ACC112 (cell line): ENCODE results near the gene LCN10.
"Not testable (repeated sequence)": the region's sequence is repeated elsewhere in the genome, so short reads cannot be mapped to it uniquely, and the experiment has no call there.

Source experiments
- H2AFZ ChIP-seq: fragments of 200-600 bp; sonication (generic); one replicate; pipeline ENCODE4 v1.6.0; 2017; ENCODE audit warnings: antibody characterized with exemption, low read length; ENCODE audit not compliant: unreplicated experiment
- H3K27ac ChIP-seq: fragments of 200-600 bp; sonication (generic); 2 replicates; pipeline ENCODE4 v1.5.1; 2014; ENCODE audit warnings: low read depth, mild to moderate bottlenecking, antibody characterized with exemption, low read length, moderate library complexity
- H3K27me3 ChIP-seq: fragments of 200-600 bp; sonication (generic); 2 replicates; pipeline ENCODE4 v1.6.1; 2014; ENCODE audit warnings: mild to moderate bottlenecking, antibody characterized with exemption, low read length, moderate library complexity, mixed read lengths; ENCODE audit not compliant: insufficient read depth
- H3K36me3 ChIP-seq: fragments of 200-600 bp; sonication (generic); 2 replicates; pipeline ENCODE4 v1.6.1; 2016; ENCODE audit warnings: mild to moderate bottlenecking, antibody characterized with exemption, low read length, moderate library complexity, mixed read lengths; ENCODE audit not compliant: insufficient read depth
- H3K4me1 ChIP-seq: fragments of 200-600 bp; sonication (generic); one replicate; pipeline ENCODE4 v1.6.1; 2016; ENCODE audit warnings: low read length, mixed read lengths; ENCODE audit not compliant: insufficient read depth, unreplicated experiment, control insufficient read depth
- H3K4me3 ChIP-seq: fragments of 200-600 bp; sonication (generic); 2 replicates; pipeline ENCODE4 v1.5.1; 2014; ENCODE audit warnings: mild to moderate bottlenecking, low read depth, low read length
- H3K79me2 ChIP-seq: fragments of 200-600 bp; sonication (generic); one replicate; pipeline ENCODE4 v1.6.0; 2016; ENCODE audit warnings: low read length; ENCODE audit not compliant: control insufficient read depth, unreplicated experiment, insufficient read depth

Gene LCN10

GRCh38 chr9:136769710-136770191 is 27.0 kb upstream of the LCN10 start:
- no peak overlapping the region for H2AFZ ChIP-seq
- H3K4me1 ChIP-seq, result no peaks in the 10 kb centered on the region
- no peaks in the 10 kb centered on the region for H3K79me2 ChIP-seq
- H3K4me3 ChIP-seq, result no peak overlapping the region
- no peaks in the 10 kb centered on the region for H3K36me3 ChIP-seq
- no peak overlapping the region for H3K27ac ChIP-seq
- peaks cover 7% of the 10 kb centered on the region for H3K27me3 ChIP-seq

- H3K27ac ChIP-seq, H3K79me2 ChIP-seq, H3K27me3 ChIP-seq, H3K36me3 ChIP-seq, H2AFZ ChIP-seq, H3K4me3 ChIP-seq, H3K4me1 ChIP-seq: not testable (repeated sequence)
These were observed 23.8 kb upstream of the LCN10 start for GRCh38 chr9:136766410-136767120.

- H3K27me3 ChIP-seq, H2AFZ ChIP-seq, H3K4me3 ChIP-seq, H3K4me1 ChIP-seq, H3K27ac ChIP-seq, H3K79me2 ChIP-seq, H3K36me3 ChIP-seq: not testable (repeated sequence)
These were observed 23.1 kb upstream of the LCN10 start for GRCh38 chr9:136765745-136766409.

GRCh38 chr9:136765041-136765440 is 22.3 kb upstream of the LCN10 start:
- H2AFZ ChIP-seq, result no peak overlapping the region
- no peak overlapping the region for H3K27ac ChIP-seq
- no peak overlapping the region for H3K4me3 ChIP-seq
- H3K36me3 ChIP-seq, result no peaks in the 10 kb centered on the region
- H3K4me1 ChIP-seq, result no peaks in the 10 kb centered on the region
- H3K79me2 ChIP-seq, result no peaks in the 10 kb centered on the region
- peaks cover 7% of the 10 kb centered on the region for H3K27me3 ChIP-seq

GRCh38 chr9:136764301-136764891 is 21.7 kb upstream of the LCN10 start, which contains the start of gene LCN15:
Gene LCN15 (minus strand): TSS chr9:136764518. CDS start chr9:136764488, 30 bp downstream.
- H2AFZ ChIP-seq, result no peak within 1 kb of the TSS
- no peaks in the 10 kb centered on the region for H3K36me3 ChIP-seq
- no peaks in the 10 kb centered on the region for H3K79me2 ChIP-seq
- H3K4me3 ChIP-seq, result no peak within 1 kb of the TSS
- peaks cover 7% of the 10 kb centered on the region for H3K27me3 ChIP-seq
- no peak within 1 kb of the TSS for H3K27ac ChIP-seq
- no peaks in the 10 kb centered on the region for H3K4me1 ChIP-seq

- no peak overlapping the region for H3K27ac ChIP-seq
- H3K79me2 ChIP-seq, result no peaks in the 10 kb centered on the region
- peaks cover 7% of the 10 kb centered on the region for H3K27me3 ChIP-seq
- H3K4me1 ChIP-seq, result no peaks in the 10 kb centered on the region
- no peaks in the 10 kb centered on the region for H3K36me3 ChIP-seq
- no peak overlapping the region for H2AFZ ChIP-seq
- H3K4me3 ChIP-seq, result no peak overlapping the region
These were observed 20.9 kb upstream of the LCN10 start for GRCh38 chr9:136763649-136764035.

- H3K4me3 ChIP-seq, result no peak overlapping the region
- H3K79me2 ChIP-seq, result no peaks in the 10 kb centered on the region
- no peaks in the 10 kb centered on the region for H3K36me3 ChIP-seq
- H3K4me1 ChIP-seq, result no peaks in the 10 kb centered on the region
- H3K27me3 ChIP-seq, result peaks cover 5% of the 10 kb centered on the region
- no peak overlapping the region for H3K27ac ChIP-seq
- no peak overlapping the region for H2AFZ ChIP-seq
These were observed 20.3 kb upstream of the LCN10 start for GRCh38 chr9:136762915-136763648.

- Histone ChIP-seq H3K79me2 (no peaks in the 10 kb centered on the region), H3K4me3 (no peak overlapping the region), H3K4me1 (no peaks in the 10 kb centered on the region), H3K27me3 (no peaks in the 10 kb centered on the region), H2AFZ (no peak overlapping the region), H3K27ac (no peak overlapping the region), H3K36me3 (no peaks in the 10 kb centered on the region)
These were observed 19.5 kb upstream of the LCN10 start for GRCh38 chr9:136762221-136762691.

- H3K27me3 ChIP-seq, result no peaks in the 10 kb centered on the region
- H3K4me1 ChIP-seq, result no peaks in the 10 kb centered on the region
These were observed 18.8 kb upstream of the LCN10 start for GRCh38 chr9:136761545-136761981.

GRCh38 chr9:136760834-136761544 is 18.2 kb upstream of the LCN10 start:
- H3K4me1 ChIP-seq, H3K27me3 ChIP-seq, H3K79me2 ChIP-seq, H3K36me3 ChIP-seq, H3K4me3 ChIP-seq, H2AFZ ChIP-seq, H3K27ac ChIP-seq: not testable (repeated sequence)

More at GRCh38 chr9:136761545-136761981, 18.8 kb upstream of the LCN10 start:
- Histone ChIP-seq H2AFZ (no peak overlapping the region), H3K27ac (no peak overlapping the region), H3K36me3 (no peaks in the 10 kb centered on the region), H3K4me3 (no peak overlapping the region), H3K79me2 (no peaks in the 10 kb centered on the region)
